HEK293 (cell line): ENCODE data around the gene PITPNC1.

ENCODE experiments used
- CTCF ChIA-PET: fragments of 350-600 bp; formaldehyde crosslinking; extraction: SDS; loops from one replicate; lab custom pipeline; 2021; ENCODE audit warnings: antibody characterized with exemption; lab: Yijun Ruan, JAX
- POLR2A ChIA-PET: fragments of 300-600 bp; formaldehyde crosslinking; extraction: SDS; loops from one replicate; lab custom pipeline; 2020; ENCODE audit warnings: antibody characterized with exemption, inconsistent platforms; lab: Yijun Ruan, JAX
- H3K27ac ChIP-seq: fragments of 200-500 bp; sonication (Bioruptor generic); 2 replicates; pipeline ENCODE4 v1.5.1; 2014; ENCODE audit warnings: low read depth, low read length, control low read depth, inconsistent platforms; ENCODE audit errors: extremely low read depth
- H3K36me3 ChIP-seq, 2 experiments: fragments of 200-500 bp in 1 of 2; sonication (Bioruptor generic) in 1 of 2; 1 replicate in 1 of 2; 2 replicates in 1 of 2; pipeline ENCODE4 v1.5.1; 2014 to 2017; ENCODE audit warnings: inconsistent platforms in 2 of 2, low read length in 2 of 2; ENCODE audit not compliant: control insufficient read depth in 2 of 2, insufficient read depth in 1 of 2
- H3K4me1 ChIP-seq: fragments of 200-500 bp; sonication (Bioruptor generic); 2 replicates; pipeline ENCODE4 v1.5.1; 2014; ENCODE audit warnings: mild to moderate bottlenecking, low read length, inconsistent platforms; ENCODE audit not compliant: control insufficient read depth, insufficient read depth
- H3K4me3 ChIP-seq: 2 replicates; pipeline ENCODE4 v1.5.1; 2011; ENCODE audit warnings: low read depth, mild to moderate bottlenecking, control low read depth, low read length, moderate library complexity
- H3K9me3 ChIP-seq: fragments of 200-500 bp; sonication (Bioruptor generic); 2 replicates; pipeline ENCODE4 v1.5.1; 2014; ENCODE audit warnings: low read depth, low read length, inconsistent platforms; ENCODE audit not compliant: control insufficient read depth, insufficient read depth
- AEBP2 ChIP-seq: fragments of 450-650 bp; formaldehyde crosslinking; IDR thresholded peaks from 2 replicates; pipeline ENCODE4 v1.5.1; 2016; ENCODE audit warnings: missing biosample characterization, missing genetic modification characterization, borderline replicate concordance
- HOXA7 ChIP-seq: sonication (generic); formaldehyde crosslinking; IDR thresholded peaks from 2 replicates; pipeline ENCODE4 v1.8.1; 2022; ENCODE audit warnings: missing genetic modification reagents, borderline replicate concordance
- IKZF3 ChIP-seq: fragments of 450-650 bp; IDR thresholded peaks from 2 replicates; pipeline ENCODE4 v1.5.0; 2018; ENCODE audit warnings: missing biosample characterization, mild to moderate bottlenecking, missing genetic modification characterization, moderate library complexity
- OSR2 ChIP-seq: fragments of 450-650 bp; formaldehyde crosslinking; IDR thresholded peaks from 2 replicates; pipeline ENCODE4 v1.5.1; 2016; ENCODE audit warnings: missing biosample characterization, missing genetic modification characterization
- PRDM1 ChIP-seq: fragments of 450-650 bp; formaldehyde crosslinking; IDR thresholded peaks from 2 replicates; pipeline ENCODE4; 2016; ENCODE audit warnings: missing biosample characterization, missing genetic modification characterization
- REST ChIP-seq: fragments of 450-650 bp; formaldehyde crosslinking; IDR thresholded peaks from 2 replicates; pipeline ENCODE4 v1.5.1; 2016; ENCODE audit warnings: missing biosample characterization, missing genetic modification characterization
- SCRT1 ChIP-seq: fragments of 450-650 bp; formaldehyde crosslinking; IDR thresholded peaks from 2 replicates; pipeline ENCODE4 v1.5.1; 2016; ENCODE audit warnings: missing biosample characterization, missing genetic modification characterization, borderline replicate concordance
- YY1 ChIP-seq: fragments of 450-650 bp; formaldehyde crosslinking; IDR thresholded peaks from 2 replicates; pipeline ENCODE4 v1.5.1; 2018; ENCODE audit warnings: missing biosample characterization, missing genetic modification characterization
- ZBTB17 ChIP-seq: fragments of 450-650 bp; formaldehyde crosslinking; IDR thresholded peaks from 2 replicates; pipeline ENCODE4 v1.5.1; 2016; ENCODE audit warnings: missing biosample characterization, missing genetic modification characterization
- ZBTB48 ChIP-seq: fragments of 450-650 bp; formaldehyde crosslinking; IDR thresholded peaks from 2 replicates; pipeline ENCODE4 v1.5.1; 2016; ENCODE audit warnings: missing biosample characterization, missing genetic modification characterization
- ZFP3 ChIP-seq: fragments of 450-650 bp; formaldehyde crosslinking; IDR thresholded peaks from 2 replicates; pipeline ENCODE4 v1.5.1; 2016; ENCODE audit warnings: low read depth, missing biosample characterization, missing genetic modification characterization
- ZNF138 ChIP-seq: fragments of 450-650 bp; formaldehyde crosslinking; IDR thresholded peaks from 2 replicates; pipeline ENCODE4 v1.5.1; 2016; ENCODE audit warnings: missing biosample characterization, missing genetic modification characterization, borderline replicate concordance
- ZNF146 ChIP-seq: fragments of 450-650 bp; formaldehyde crosslinking; IDR thresholded peaks from 2 replicates; pipeline ENCODE4 v1.5.1; 2016; ENCODE audit warnings: missing biosample characterization, missing genetic modification characterization
- ZNF155 ChIP-seq: fragments of 450-650 bp; formaldehyde crosslinking; IDR thresholded peaks from 2 replicates; pipeline ENCODE4 v1.5.1; 2016; ENCODE audit warnings: missing biosample characterization, missing genetic modification characterization
- ZNF175 ChIP-seq: fragments of 450-650 bp; formaldehyde crosslinking; IDR thresholded peaks from 2 replicates; pipeline ENCODE4 v1.5.1; 2016; ENCODE audit warnings: missing biosample characterization, missing genetic modification characterization
- ZNF184 ChIP-seq: fragments of 450-650 bp; IDR thresholded peaks from 2 replicates; pipeline ENCODE4 v1.5.1; 2018; ENCODE audit warnings: missing biosample characterization, mild to moderate bottlenecking, missing genetic modification characterization
- ZNF2 ChIP-seq: fragments of 450-650 bp; formaldehyde crosslinking; IDR thresholded peaks from 2 replicates; pipeline ENCODE4 v1.5.1; 2016; ENCODE audit warnings: missing biosample characterization, missing genetic modification characterization
- ZNF223 ChIP-seq: fragments of 450-650 bp; formaldehyde crosslinking; IDR thresholded peaks from 2 replicates; pipeline ENCODE4 v1.5.1; 2016; ENCODE audit warnings: missing biosample characterization, missing genetic modification characterization
- ZNF23 ChIP-seq: fragments of 450-650 bp; formaldehyde crosslinking; IDR thresholded peaks from 2 replicates; pipeline ENCODE4 v1.5.1; 2016; ENCODE audit warnings: missing biosample characterization, missing genetic modification characterization, borderline replicate concordance
- ZNF26 ChIP-seq: fragments of 450-650 bp; formaldehyde crosslinking; IDR thresholded peaks from 2 replicates; pipeline ENCODE4 v1.5.1; 2016; ENCODE audit warnings: missing biosample characterization, missing genetic modification characterization
- ZNF530 ChIP-seq: fragments of 450-650 bp; formaldehyde crosslinking; IDR thresholded peaks from 2 replicates; pipeline ENCODE4 v1.5.1; 2016; ENCODE audit warnings: low read depth, missing biosample characterization, missing genetic modification characterization
- ZNF560 ChIP-seq: fragments of 450-650 bp; formaldehyde crosslinking; IDR thresholded peaks from 2 replicates; pipeline ENCODE4 v1.5.1; 2017; ENCODE audit warnings: missing biosample characterization, missing genetic modification characterization, borderline replicate concordance
- ZNF600 ChIP-seq: fragments of 450-650 bp; formaldehyde crosslinking; IDR thresholded peaks from 2 replicates; pipeline ENCODE4 v1.5.1; 2016; ENCODE audit warnings: missing biosample characterization, missing genetic modification characterization
- ZNF768 ChIP-seq: fragments of 450-650 bp; formaldehyde crosslinking; IDR thresholded peaks from 2 replicates; pipeline ENCODE4 v1.5.1; 2018; ENCODE audit warnings: missing biosample characterization, mild to moderate bottlenecking, missing genetic modification characterization
- ZNF776 ChIP-seq: fragments of 450-650 bp; formaldehyde crosslinking; IDR thresholded peaks from 2 replicates; pipeline ENCODE4 v1.5.0; 2017; ENCODE audit warnings: missing biosample characterization, missing genetic modification characterization, borderline replicate concordance
- ZSCAN30 ChIP-seq: fragments of 450-650 bp; IDR thresholded peaks from 2 replicates; pipeline ENCODE4 v1.5.1; 2018; ENCODE audit warnings: missing biosample characterization, mild to moderate bottlenecking, missing genetic modification characterization, moderate library complexity
- TF ChIP-seq, protein P1 (sequence below): fragments of 450-650 bp; formaldehyde crosslinking; IDR thresholded peaks from 2 replicates; pipeline ENCODE4 v1.5.1; 2016; ENCODE audit warnings: missing biosample characterization, missing genetic modification characterization
- TF ChIP-seq, protein P2 (sequence below): fragments of 450-650 bp; formaldehyde crosslinking; IDR thresholded peaks from 2 replicates; pipeline ENCODE4 v1.5.1; 2016; ENCODE audit warnings: missing biosample characterization, missing genetic modification characterization

Gene PITPNC1

GRCh38 chr17:67671493-67671892 is 294.4 kb downstream of the PITPNC1 start (continued):
- TF ChIP-seq ZSCAN30 (tag by site-specific recombination) (0 out of 2 replicates have a peak, but pooled peaks have one; percentile 27), ZNF223 (tag by site-specific recombination) (no peak), ZNF768 (0 out of 2 replicates have a peak, but pooled peaks have one; percentile 16), REST (tag by site-specific recombination) (no peak), ZNF138 (no peak), ZNF600 (tag by site-specific recombination) (peak; percentile 87), HOXA7 (no peak), ZBTB48 (no peak), PRDM1 (tag by site-specific recombination) (no peak), ZNF2 (tag by site-specific recombination) (no peak), SCRT1 (tag by site-specific recombination) (no peak), ZBTB17 (tag by site-specific recombination) (peak; percentile 79; the same call in 1 of the 2 replicates)

GRCh38 chr17:67672592-67673335 is 295.7 kb downstream of the PITPNC1 start:
- H3K27ac ChIP-seq: no peak overlapping the region
- H3K4me1 ChIP-seq: peaks cover 10% of the 10 kb centered on the region
- H3K9me3 ChIP-seq: no peaks in the 10 kb centered on the region
- no peaks in the 10 kb centered on the region; a peak in 1 of 3 replicates for H3K36me3 ChIP-seq
- POLR2A ChIA-PET: no interaction called here
- CTCF ChIA-PET: interaction anchor here (0.6 to 1.5 kb wide), 3 partner anchors 115 to 334 kb away, joined by 3 to 5 read pairs (median 3); no protein-coding TSS in a partner anchor
- H3K4me3 ChIP-seq: no peak overlapping the region
- TF ChIP-seq ZNF146 (tag by site-specific recombination): no peak
- no peak for TF ChIP-seq OSR2
- no peak for TF ChIP-seq ZNF175 (tag by site-specific recombination)
- TF ChIP-seq, protein P1, sequence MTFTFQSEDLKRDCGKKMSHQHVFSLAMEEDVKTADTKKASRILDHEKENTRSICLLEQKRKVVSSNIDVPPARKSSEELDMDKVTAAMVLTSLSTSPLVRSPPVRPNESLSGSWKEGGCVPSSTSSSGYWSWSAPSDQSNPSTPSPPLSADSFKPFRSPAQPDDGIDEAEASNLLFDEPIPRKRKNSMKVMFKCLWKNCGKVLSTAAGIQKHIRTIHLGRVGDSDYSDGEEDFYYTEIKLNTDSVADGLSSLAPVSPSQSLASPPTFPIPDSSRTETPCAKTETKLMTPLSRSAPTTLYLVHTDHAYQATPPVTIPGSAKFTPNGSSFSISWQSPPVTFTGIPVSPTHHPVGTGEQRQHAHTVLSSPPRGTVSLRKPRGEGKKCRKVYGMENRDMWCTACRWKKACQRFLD (tag by site-specific recombination): no peak
- TF ChIP-seq ZNF184 (tag by site-specific recombination): no peak
- no peak for TF ChIP-seq ZNF560 (tag by site-specific recombination)
- TF ChIP-seq IKZF3 (tag by site-specific recombination): no peak
- TF ChIP-seq ZNF23 (tag by site-specific recombination): no peak
- TF ChIP-seq, protein P2, sequence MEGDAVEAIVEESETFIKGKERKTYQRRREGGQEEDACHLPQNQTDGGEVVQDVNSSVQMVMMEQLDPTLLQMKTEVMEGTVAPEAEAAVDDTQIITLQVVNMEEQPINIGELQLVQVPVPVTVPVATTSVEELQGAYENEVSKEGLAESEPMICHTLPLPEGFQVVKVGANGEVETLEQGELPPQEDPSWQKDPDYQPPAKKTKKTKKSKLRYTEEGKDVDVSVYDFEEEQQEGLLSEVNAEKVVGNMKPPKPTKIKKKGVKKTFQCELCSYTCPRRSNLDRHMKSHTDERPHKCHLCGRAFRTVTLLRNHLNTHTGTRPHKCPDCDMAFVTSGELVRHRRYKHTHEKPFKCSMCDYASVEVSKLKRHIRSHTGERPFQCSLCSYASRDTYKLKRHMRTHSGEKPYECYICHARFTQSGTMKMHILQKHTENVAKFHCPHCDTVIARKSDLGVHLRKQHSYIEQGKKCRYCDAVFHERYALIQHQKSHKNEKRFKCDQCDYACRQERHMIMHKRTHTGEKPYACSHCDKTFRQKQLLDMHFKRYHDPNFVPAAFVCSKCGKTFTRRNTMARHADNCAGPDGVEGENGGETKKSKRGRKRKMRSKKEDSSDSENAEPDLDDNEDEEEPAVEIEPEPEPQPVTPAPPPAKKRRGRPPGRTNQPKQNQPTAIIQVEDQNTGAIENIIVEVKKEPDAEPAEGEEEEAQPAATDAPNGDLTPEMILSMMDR (tag by site-specific recombination): no peak
- no peak for TF ChIP-seq YY1 (tag by site-specific recombination)
- no peak for TF ChIP-seq AEBP2
- no peak for TF ChIP-seq ZNF776 (tag by site-specific recombination)
- no peak for TF ChIP-seq ZNF26
- no peak for TF ChIP-seq ZFP3
- TF ChIP-seq ZNF530: no peak
- no peak for TF ChIP-seq ZNF155
